HEK293T (cell line): ENCODE data around the gene SSU72.
"Not testable (repeated sequence)": the region's sequence is repeated elsewhere in the genome, so short reads cannot be mapped to it uniquely, and the experiment has no call there.

Source experiments
- ARNT ChIP-seq: fragments of 450-650 bp; IDR thresholded peaks from 2 replicates; pipeline ENCODE4 v1.6.1; 2017; ENCODE audit warnings: mild to moderate bottlenecking
- BHLHE40 ChIP-seq: fragments of 450-650 bp; IDR thresholded peaks from 2 replicates; pipeline ENCODE4 v1.6.1; 2016; ENCODE audit warnings: mild to moderate bottlenecking, moderate library complexity, borderline replicate concordance
- FOXA1 ChIP-seq: fragments of 450-650 bp; IDR thresholded peaks from 2 replicates; pipeline ENCODE4 v1.6.1; 2016; ENCODE audit warnings: mild to moderate bottlenecking
- FOXM1 ChIP-seq: fragments of 450-650 bp; IDR thresholded peaks from 2 replicates; pipeline ENCODE4 v1.6.1; 2017; ENCODE audit warnings: mild to moderate bottlenecking, borderline replicate concordance
- HDGF ChIP-seq: fragments of 450-650 bp; IDR thresholded peaks from 2 replicates; pipeline ENCODE4 v1.6.1; 2017; ENCODE audit warnings: antibody characterized with exemption, borderline replicate concordance
- L3MBTL2 ChIP-seq: fragments of 450-650 bp; conservative IDR thresholded peaks from 2 replicates; pipeline ENCODE4 v1.6.1; 2016; ENCODE audit warnings: mild to moderate bottlenecking
- LEF1 ChIP-seq: fragments of 450-650 bp; IDR thresholded peaks from 2 replicates; pipeline ENCODE4 v1.6.1; 2017; ENCODE audit warnings: mild to moderate bottlenecking, borderline replicate concordance
- NFRKB ChIP-seq: fragments of 450-650 bp; IDR thresholded peaks from 2 replicates; pipeline ENCODE4 v1.6.1; 2016; ENCODE audit warnings: mild to moderate bottlenecking, moderate library complexity
- SP1 ChIP-seq: fragments of 450-650 bp; IDR thresholded peaks from 2 replicates; pipeline ENCODE4 v1.6.1; 2017
- SUZ12 ChIP-seq: fragments of 450-650 bp; IDR thresholded peaks from 2 replicates; pipeline ENCODE4 v1.6.1; 2016; ENCODE audit warnings: mild to moderate bottlenecking
- TF ChIP-seq, protein P1 (sequence below): fragments of 450-650 bp; IDR thresholded peaks from 2 replicates; pipeline ENCODE4 v1.6.1; 2016

DNA sequence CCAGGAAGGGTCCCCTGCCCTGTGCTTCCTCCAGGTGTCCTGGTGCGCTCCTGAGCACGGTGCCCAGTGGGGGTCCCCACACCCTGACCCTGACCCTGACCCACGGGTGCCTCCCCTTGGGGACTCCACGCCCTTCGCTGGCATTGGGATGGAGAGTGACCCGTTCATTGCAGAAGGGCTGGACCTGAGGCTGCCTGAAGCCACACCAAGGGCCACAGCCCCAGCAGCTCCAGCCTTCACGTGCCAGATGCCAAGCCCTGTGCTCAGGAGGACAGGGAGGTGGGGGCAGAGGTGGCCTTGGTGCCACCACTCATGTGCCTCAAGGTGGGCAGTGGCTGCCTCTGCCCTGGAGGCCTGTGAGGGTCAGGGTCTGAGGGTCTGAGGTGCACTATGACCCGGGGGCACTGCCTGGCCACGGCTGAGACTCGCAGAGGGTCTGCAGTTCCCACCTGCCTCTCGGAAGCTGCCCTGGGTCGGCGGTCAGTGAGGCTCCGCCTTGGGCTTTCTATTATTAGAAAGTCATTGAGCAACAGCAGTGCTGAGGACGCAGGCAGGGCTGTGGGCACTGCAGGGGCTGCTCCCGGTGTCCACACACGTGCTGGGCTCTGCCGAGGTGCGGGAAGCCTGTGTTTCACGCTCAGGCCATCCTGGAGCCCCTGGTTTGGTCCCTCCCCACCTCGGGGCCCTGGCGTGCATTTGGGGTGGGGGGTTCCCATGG lies 41.3 kb downstream of the SSU72 start:
- TF ChIP-seq FOXA1, SP1, BHLHE40, LEF1, SUZ12, FOXM1, NFRKB, L3MBTL2, HDGF, ARNT: not testable (repeated sequence)
- TF ChIP-seq, protein P1, sequence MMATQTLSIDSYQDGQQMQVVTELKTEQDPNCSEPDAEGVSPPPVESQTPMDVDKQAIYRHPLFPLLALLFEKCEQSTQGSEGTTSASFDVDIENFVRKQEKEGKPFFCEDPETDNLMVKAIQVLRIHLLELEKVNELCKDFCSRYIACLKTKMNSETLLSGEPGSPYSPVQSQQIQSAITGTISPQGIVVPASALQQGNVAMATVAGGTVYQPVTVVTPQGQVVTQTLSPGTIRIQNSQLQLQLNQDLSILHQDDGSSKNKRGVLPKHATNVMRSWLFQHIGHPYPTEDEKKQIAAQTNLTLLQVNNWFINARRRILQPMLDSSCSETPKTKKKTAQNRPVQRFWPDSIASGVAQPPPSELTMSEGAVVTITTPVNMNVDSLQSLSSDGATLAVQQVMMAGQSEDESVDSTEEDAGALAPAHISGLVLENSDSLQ: not testable (repeated sequence)
